Endothelial cell of umbilical vein (primary cell): ENCODE data around the gene LAMB4. TPM values are rescaled to one million over a fixed set of nuclear protein-coding genes. Genes with fewer than 3 reads are reported as not detected.

Experiments used
- BruUV-seq: library from RNA; stranded (reverse); fragments of 400-500 nt; replicated peaks from 2 replicates; lab custom pipeline; 2021; lab: Mats Ljungman, UMichigan
- CTCF ChIA-PET: fragments of 300-600, 350-600 bp; sonication (Branson Sonifier 250); formaldehyde crosslinking; loops from one replicate; lab custom pipeline; 2021; ENCODE audit warnings: antibody characterized with exemption, inconsistent platforms; lab: Charles Lee
- POLR2A ChIA-PET: fragments of 300-600, 350-600 bp; sonication (Branson Sonifier 250); formaldehyde crosslinking; loops from one replicate; lab custom pipeline; 2021; ENCODE audit warnings: antibody characterized with exemption, inconsistent platforms; lab: Charles Lee
- DNase-seq: peaks from one replicate; pipeline ENCODE4 v3.0.0-alpha.2; 2011; ENCODE audit warnings: low read depth, low spot score
- FAIRE-seq: peaks from 2 replicates; lab custom pipeline; 2011; peaks lifted over from hg19 to GRCh38; lab: Jason Lieb, UNC
- H2AFZ ChIP-seq: 2 replicates; pipeline ENCODE4 v1.6.0; 2012; ENCODE audit warnings: low read depth, low read length, control low read depth, inconsistent platforms
- H3K27ac ChIP-seq: 2 replicates; pipeline ENCODE4 v1.5.1; 2011; ENCODE audit warnings: low read depth, mild to moderate bottlenecking, control low read depth, low read length, moderate library complexity; ENCODE audit not compliant: insufficient read depth
- H3K27me3 ChIP-seq, 2 experiments: 2 replicates each; pipeline versions ENCODE4 v1.6.0 to v1.6.1; 2011; ENCODE audit warnings: low read length in 2 of 2, mixed read lengths in 1 of 2; ENCODE audit not compliant: control insufficient read depth in 2 of 2, insufficient read depth in 2 of 2
- H3K36me3 ChIP-seq, 2 experiments: 2 replicates in 1 of 2; 3 replicates in 1 of 2; pipeline ENCODE4 v1.5.1; 2011; ENCODE audit warnings: low read length in 2 of 2, mild to moderate bottlenecking in 1 of 2, moderate library complexity in 1 of 2; ENCODE audit not compliant: control insufficient read depth in 2 of 2, insufficient read depth in 2 of 2; ENCODE audit errors: extremely low read depth in 1 of 2
- H3K4me1 ChIP-seq: 3 replicates; pipeline ENCODE4 v1.5.1; 2011; ENCODE audit warnings: mild to moderate bottlenecking, low read length; ENCODE audit not compliant: control insufficient read depth, insufficient read depth; ENCODE audit errors: extremely low read depth
- H3K4me2 ChIP-seq: 2 replicates; pipeline ENCODE4 v1.6.1; 2011; ENCODE audit warnings: low read length, control low read depth, mixed read lengths; ENCODE audit not compliant: insufficient read depth
- H3K4me3 ChIP-seq, 3 experiments: fragments of 200-600 bp in 1 of 3; sonication (generic), shearing (Covaris generic) in 1 of 3; replicated peaks in 1 of 3; 2 replicates each; pipeline ENCODE4 v1.5.1; 2011 to 2016; ENCODE audit warnings: control low read depth in 3 of 3, low read length in 3 of 3, mild to moderate bottlenecking in 2 of 3, inconsistent platforms in 1 of 3, low read depth in 1 of 3, moderate library complexity in 1 of 3; ENCODE audit not compliant: insufficient read depth in 1 of 3
- H3K79me2 ChIP-seq: 2 replicates; pipeline ENCODE4 v1.6.0; 2012; ENCODE audit warnings: low read length, inconsistent platforms; ENCODE audit not compliant: control insufficient read depth, insufficient read depth
- H3K9ac ChIP-seq: replicated peaks from 2 replicates; pipeline ENCODE3; 2011; ENCODE audit warnings: low read length, control low read depth; ENCODE audit not compliant: insufficient read depth; ENCODE audit errors: extremely low read depth
- H3K9me1 ChIP-seq: replicated peaks from 3 replicates; pipeline ENCODE4 v1.6.0; 2011; ENCODE audit warnings: mild to moderate bottlenecking, low read length; ENCODE audit not compliant: control insufficient read depth, insufficient read depth; ENCODE audit errors: extremely low read depth
- H3K9me3 ChIP-seq: replicated peaks from 2 replicates; pipeline ENCODE4 v1.5.1; 2012; ENCODE audit warnings: low read length, inconsistent platforms; ENCODE audit not compliant: control insufficient read depth, insufficient read depth
- H4K20me1 ChIP-seq: replicated peaks from 2 replicates; pipeline ENCODE3; 2011; ENCODE audit warnings: mild to moderate bottlenecking, low read length; ENCODE audit not compliant: control insufficient read depth, insufficient read depth; ENCODE audit errors: extremely low read depth
- CTCF ChIP-seq, 2 donors: IDR thresholded peaks; 1 replicate in 1 of 2; 2 replicates in 1 of 2; pipeline ENCODE4 v1.5.1; 2011; ENCODE audit warnings: low read length in 2 of 2, mild to moderate bottlenecking in 2 of 2, moderate library complexity in 2 of 2, control low read depth in 1 of 2, inconsistent platforms in 1 of 2, low read depth in 1 of 2; ENCODE audit not compliant: insufficient read depth in 1 of 2; ENCODE audit errors: extremely low read depth in 1 of 2
- EZH2 ChIP-seq: IDR thresholded peaks from 2 replicates; pipeline ENCODE4 v1.6.1; 2012; ENCODE audit warnings: borderline replicate concordance, low read depth, mild to moderate bottlenecking, moderate library complexity, low read length, inconsistent platforms; ENCODE audit not compliant: severe bottlenecking
- FOS ChIP-seq: IDR thresholded peaks from 2 replicates; pipeline ENCODE4 v1.6.1; 2011; ENCODE audit warnings: mild to moderate bottlenecking, low read length, moderate library complexity, borderline replicate concordance; ENCODE audit not compliant: insufficient read depth
- GATA2 ChIP-seq: IDR thresholded peaks from 2 replicates; pipeline ENCODE4 v1.7.0; 2011; ENCODE audit warnings: low read depth, mild to moderate bottlenecking, moderate library complexity, mixed read lengths, low read length; ENCODE audit not compliant: insufficient read length, insufficient read depth
- JUN ChIP-seq: IDR thresholded peaks from 2 replicates; pipeline ENCODE4 v1.6.1; 2011; ENCODE audit warnings: borderline replicate concordance, low read depth; ENCODE audit not compliant: insufficient read length, insufficient read depth
- MAX ChIP-seq: IDR thresholded peaks from 2 replicates; pipeline ENCODE4 v1.6.1; 2011; ENCODE audit not compliant: insufficient read depth, insufficient read length
- MYC ChIP-seq: IDR thresholded peaks from one replicate; pipeline ENCODE4 v1.6.1; 2011; ENCODE audit warnings: mild to moderate bottlenecking, low read depth, low read length
- POLR2A ChIP-seq: IDR thresholded peaks from 2 replicates; pipeline ENCODE4 v1.6.1; 2012; ENCODE audit warnings: low read depth, mild to moderate bottlenecking, control low read depth, low read length
- POLR2AphosphoS5 ChIP-seq: IDR thresholded peaks from 2 replicates; pipeline ENCODE4 v1.6.1; 2012; ENCODE audit warnings: low read depth, mild to moderate bottlenecking, control low read depth, low read length, moderate library complexity; ENCODE audit not compliant: insufficient read depth
- dilution Hi-C: fragments of 300-500 bp; cut with MboI; formaldehyde crosslinking; loops from one replicate; pipeline ENCODE4 v1.15.0; 2019; ENCODE audit warnings: low sequenced_read_pairs; ENCODE audit not compliant: extremely low pct_ligation_motif_present
- intact Hi-C: fragments of 100-400 bp; cut with micrococcal nuclease; formaldehyde crosslinking; loops from one replicate; pipeline ENCODE4 v1.10.0; 2022
- polyA plus RNA-seq, 4 experiments: library from polyadenylated mRNA; depleted of rRNA in 3 of 4; stranded (reverse) in 3 of 4; unstranded in 1 of 4; fragments of >200 nt; gene quantifications; 2 replicates each; pipeline versions ENCODE4 v1.2.1 to v1.2.3, GENCODE V29; 2011 to 2012; ENCODE audit warnings: missing spikeins in 1 of 4
- total RNA-seq: library from RNA; stranded (reverse); gene quantifications from 2 replicates; pipeline ENCODE4 v1.2.3, GENCODE V29; 2021

Gene LAMB4
- total and polyA plus RNA-seq, 2 donors (not counting 3 experiments of a cell fraction or from before 2014, with no cell fraction given) = 0.15 to 0.20 TPM

- Histone ChIP-seq H2AFZ (no peak overlapping the region), H3K9me3 (no peaks in the 10 kb centered on the region), H3K36me3 (no peaks in the 10 kb centered on the region), H3K9ac (no peak overlapping the region), H3K27ac (no peak overlapping the region), H3K79me2 (no peaks in the 10 kb centered on the region), H3K27me3 (no peaks in the 10 kb centered on the region), H3K4me1 (peaks cover 7% of the 10 kb centered on the region), H3K4me3 (no peak overlapping the region), H3K9me1 (no peaks in the 10 kb centered on the region), H3K4me2 (no peak overlapping the region), H4K20me1 (no peaks in the 10 kb centered on the region)
- TF ChIP-seq JUN (no peak), GATA2 (no peak), FOS (no peak), POLR2AphosphoS5 (no peak), CTCF (IDR thresholded peaks at IDR 0.05; ENCODE audit: extremely low read depth in 1 of 2, insufficient read depth in 1 of 2, low read depth in 1 of 2, low read length in 2 of 2) (no peak), MYC (no peak), MAX (no peak), EZH2 (no peak), POLR2A (no peak)
- BruUV-seq = no TSS peak
- intact Hi-C loops = no loop called here
- dilution Hi-C loops = no loop called here
- FAIRE-seq (no peak), DNase-seq (no peak)
- ChIA-PET CTCF (interaction anchor here (1.5 kb wide), 1 partner anchor 78 kb away, joined by 4 read pairs; no protein-coding TSS in a partner anchor), POLR2A (no interaction called here)
Measured at GRCh38 chr7:108067844-108068243, 62.3 kb downstream of the LAMB4 start.
